ENCODE results near the gene ULK3.
A peak's percentile ranks its signal among the peaks of the same experiment; 100 is the strongest.

DNA sequence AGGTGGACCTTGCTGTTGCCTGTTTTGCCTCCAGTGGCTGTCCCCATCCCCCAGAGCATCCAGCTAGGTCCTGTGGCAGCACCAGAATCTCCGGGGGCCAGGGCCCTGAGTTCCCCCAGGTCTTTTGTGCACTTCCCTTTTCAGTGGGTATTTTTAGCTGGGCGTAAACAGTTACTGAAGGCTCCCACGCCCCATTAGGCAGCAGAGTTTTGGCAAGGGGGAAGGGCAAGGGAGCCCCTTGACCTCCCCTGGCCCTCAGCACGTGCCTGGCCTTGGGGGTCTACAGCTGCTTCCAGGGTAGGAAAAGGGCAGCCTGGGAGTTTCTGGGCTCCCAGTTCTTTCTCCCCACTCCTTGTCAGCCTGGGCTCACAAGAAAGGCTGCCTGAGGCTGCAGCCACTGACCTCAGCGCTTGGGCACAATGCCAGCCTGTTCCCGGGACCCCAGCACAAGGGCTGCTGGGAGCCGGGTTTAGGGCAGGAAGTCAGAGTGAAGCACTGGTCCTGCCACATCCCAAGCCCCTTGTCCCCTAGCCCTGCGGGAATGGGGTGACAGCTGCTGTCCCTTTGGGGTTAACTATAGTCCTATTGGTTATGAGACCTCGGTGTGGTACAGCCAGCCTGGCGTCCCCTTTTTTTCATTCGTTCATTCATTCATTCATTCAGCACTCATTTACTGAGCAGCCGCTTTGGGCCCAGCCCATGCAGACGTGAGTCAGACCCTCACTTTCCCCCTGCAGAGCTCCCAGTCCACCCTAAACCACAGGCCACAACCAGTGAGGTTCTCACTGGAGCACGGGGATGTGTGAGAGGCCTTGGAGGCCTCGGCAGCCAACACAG lies 52.7 kb downstream of the ULK3 start:
- TF ChIP-seq, protein P1, sequence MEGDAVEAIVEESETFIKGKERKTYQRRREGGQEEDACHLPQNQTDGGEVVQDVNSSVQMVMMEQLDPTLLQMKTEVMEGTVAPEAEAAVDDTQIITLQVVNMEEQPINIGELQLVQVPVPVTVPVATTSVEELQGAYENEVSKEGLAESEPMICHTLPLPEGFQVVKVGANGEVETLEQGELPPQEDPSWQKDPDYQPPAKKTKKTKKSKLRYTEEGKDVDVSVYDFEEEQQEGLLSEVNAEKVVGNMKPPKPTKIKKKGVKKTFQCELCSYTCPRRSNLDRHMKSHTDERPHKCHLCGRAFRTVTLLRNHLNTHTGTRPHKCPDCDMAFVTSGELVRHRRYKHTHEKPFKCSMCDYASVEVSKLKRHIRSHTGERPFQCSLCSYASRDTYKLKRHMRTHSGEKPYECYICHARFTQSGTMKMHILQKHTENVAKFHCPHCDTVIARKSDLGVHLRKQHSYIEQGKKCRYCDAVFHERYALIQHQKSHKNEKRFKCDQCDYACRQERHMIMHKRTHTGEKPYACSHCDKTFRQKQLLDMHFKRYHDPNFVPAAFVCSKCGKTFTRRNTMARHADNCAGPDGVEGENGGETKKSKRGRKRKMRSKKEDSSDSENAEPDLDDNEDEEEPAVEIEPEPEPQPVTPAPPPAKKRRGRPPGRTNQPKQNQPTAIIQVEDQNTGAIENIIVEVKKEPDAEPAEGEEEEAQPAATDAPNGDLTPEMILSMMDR (IDR thresholded peaks at IDR 0.05; ENCODE audit: insufficient read depth, low read length) = no peak
- TF ChIP-seq POLR2AphosphoS5 (IDR thresholded peaks at IDR 0.05; ENCODE audit: low read depth) (peak; percentile 31; the same call in 1 of the 2 replicates), SPI1 (IDR thresholded peaks at IDR 0.05; ENCODE audit: borderline replicate concordance, low read depth) (peak; percentile 94)
- TF ChIP-seq, protein P2, sequence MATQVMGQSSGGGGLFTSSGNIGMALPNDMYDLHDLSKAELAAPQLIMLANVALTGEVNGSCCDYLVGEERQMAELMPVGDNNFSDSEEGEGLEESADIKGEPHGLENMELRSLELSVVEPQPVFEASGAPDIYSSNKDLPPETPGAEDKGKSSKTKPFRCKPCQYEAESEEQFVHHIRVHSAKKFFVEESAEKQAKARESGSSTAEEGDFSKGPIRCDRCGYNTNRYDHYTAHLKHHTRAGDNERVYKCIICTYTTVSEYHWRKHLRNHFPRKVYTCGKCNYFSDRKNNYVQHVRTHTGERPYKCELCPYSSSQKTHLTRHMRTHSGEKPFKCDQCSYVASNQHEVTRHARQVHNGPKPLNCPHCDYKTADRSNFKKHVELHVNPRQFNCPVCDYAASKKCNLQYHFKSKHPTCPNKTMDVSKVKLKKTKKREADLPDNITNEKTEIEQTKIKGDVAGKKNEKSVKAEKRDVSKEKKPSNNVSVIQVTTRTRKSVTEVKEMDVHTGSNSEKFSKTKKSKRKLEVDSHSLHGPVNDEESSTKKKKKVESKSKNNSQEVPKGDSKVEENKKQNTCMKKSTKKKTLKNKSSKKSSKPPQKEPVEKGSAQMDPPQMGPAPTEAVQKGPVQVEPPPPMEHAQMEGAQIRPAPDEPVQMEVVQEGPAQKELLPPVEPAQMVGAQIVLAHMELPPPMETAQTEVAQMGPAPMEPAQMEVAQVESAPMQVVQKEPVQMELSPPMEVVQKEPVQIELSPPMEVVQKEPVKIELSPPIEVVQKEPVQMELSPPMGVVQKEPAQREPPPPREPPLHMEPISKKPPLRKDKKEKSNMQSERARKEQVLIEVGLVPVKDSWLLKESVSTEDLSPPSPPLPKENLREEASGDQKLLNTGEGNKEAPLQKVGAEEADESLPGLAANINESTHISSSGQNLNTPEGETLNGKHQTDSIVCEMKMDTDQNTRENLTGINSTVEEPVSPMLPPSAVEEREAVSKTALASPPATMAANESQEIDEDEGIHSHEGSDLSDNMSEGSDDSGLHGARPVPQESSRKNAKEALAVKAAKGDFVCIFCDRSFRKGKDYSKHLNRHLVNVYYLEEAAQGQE (IDR thresholded peaks at IDR 0.05; ENCODE audit: insufficient replicate concordance, low read depth) = no peak
